Adrenal gland (tissue), 12 donors: Measurements from ENCODE around the gene CNTN5. TPM values are rescaled to one million over a fixed set of nuclear protein-coding genes. Genes with fewer than 3 reads are reported as not detected.

Experiments
- DNase-seq, 7 donors: peaks; one replicate each; pipeline ENCODE4 v3.0.0-alpha.2; 2019 to 2020
- H3K27ac ChIP-seq, 5 donors: fragments of 200-600 bp; sonication (generic) in 4 of 5; 1 replicate in 3 of 5; 2 replicates in 2 of 5; pipeline versions ENCODE4 v1.5.1 to v1.8.0; 2016 to 2020; ENCODE audit warnings: mild to moderate bottlenecking in 1 of 5
- H3K27me3 ChIP-seq: fragments of 200-600 bp; 2 replicates; pipeline ENCODE4 v1.8.0; 2021
- H3K36me3 ChIP-seq, 2 donors: fragments of 200-600 bp; replicated peaks in 1 of 2; 1 replicate in 1 of 2; 2 replicates in 1 of 2; pipeline versions ENCODE4 v1.5.1 to v1.8.0; 2018 to 2022
- H3K4me1 ChIP-seq, 2 donors: fragments of 200-600 bp; replicated peaks in 1 of 2; 1 replicate in 1 of 2; 2 replicates in 1 of 2; pipeline versions ENCODE4 v1.5.1 to v1.8.0; 2018 to 2021
- H3K4me3 ChIP-seq, 4 donors: fragments of 200-600 bp; sonication (generic) in 3 of 4; one replicate each; pipeline ENCODE4 v1.5.1; 2016 to 2018
- H3K9me3 ChIP-seq, 3 donors: fragments of 200-600 bp; sonication (generic) in 1 of 3; replicated peaks in 1 of 3; 1 replicate in 2 of 3; 2 replicates in 1 of 3; pipeline versions ENCODE4 v1.5.1 to v1.8.0; 2016 to 2021
- POLR2A ChIP-seq, 2 donors: fragments of 450-650 bp; IDR thresholded peaks; one replicate each; pipeline ENCODE4 v1.6.1; 2017; ENCODE audit warnings: antibody characterized with exemption in 2 of 2, mild to moderate bottlenecking in 2 of 2, moderate library complexity in 1 of 2
- WGBS, 4 donors: extraction: QIAGEN DNeasy Blood & Tissue Kit in 2 of 4; methylation state at CpG; one replicate each; pipeline versions ENCODE4 v1.1.5 to v1.1.7; 2013 to 2017; 5-methylcytosine and 5-hydroxymethylcytosine counted together
- intact Hi-C, 2 donors: fragments of 100-400 bp; cut with DNase I; formaldehyde crosslinking; loops; one replicate each; pipeline versions ENCODE4 v1.14.1 to v1.15.0; 2022 to 2023
- polyA plus RNA-seq, 3 donors: library from polyadenylated mRNA; stranded (reverse); fragments of 200-250 nt in 2 of 3; fragments of 350-450 nt in 1 of 3; fragmentation: Illumina TruSeq in 1 of 3; extraction: RNeasy Lipid Tissue Mini Kit (QIAGEN cat#74804) in 1 of 3; gene quantifications; one replicate each; pipeline ENCODE4 v1.2.3, GENCODE V29; 2013 to 2014
- total RNA-seq, 9 donors: library from RNA; depleted of rRNA in 4 of 9; stranded (reverse); fragments of >200 nt in 4 of 9; fragments of 120-200 nt in 1 of 9; fragmentation: NEBNext Ultra II Directional in 1 of 9; extraction: Animal tissue kit (Norgen Biotek cat#: 25700) in 1 of 9; gene quantifications; one replicate each; pipeline versions ENCODE4 v1.1.0 to v1.2.4, GENCODE V29; 2013 to 2023
- TF ChIP-seq, protein P1 (sequence below), 6 experiments: fragments of 450-650 bp in 4 of 6; fragments of 200-600 bp in 2 of 6; sonication (generic) in 1 of 6; IDR thresholded peaks; 1 replicate in 5 of 6; 2 replicates in 1 of 6; pipeline versions ENCODE4 v1.5.1 to v1.8.0; 2016 to 2021; ENCODE audit warnings: antibody characterized with exemption in 6 of 6, mild to moderate bottlenecking in 2 of 6, moderate library complexity in 1 of 6
- donor health status: healthy with polysubstance abuse.
- donor health status: Bipolar disorder and iron deficiency.
- donor health status: DM: yes; HTN: yes; CAD: no.
- donor health status: DM: no; HTN: no; CAD: no.
- donor health status: DM: no; HTN: no; CAD: no.
- donor health status: DM: yes; HTN: yes; CAD: no.

CNTN5 gene
- total and polyA plus RNA-seq, 12 donors = 0.07 to 107 (median 0.30) TPM; not detected in 8

- intact Hi-C loops = no loop called here
- TF ChIP-seq, protein P1, sequence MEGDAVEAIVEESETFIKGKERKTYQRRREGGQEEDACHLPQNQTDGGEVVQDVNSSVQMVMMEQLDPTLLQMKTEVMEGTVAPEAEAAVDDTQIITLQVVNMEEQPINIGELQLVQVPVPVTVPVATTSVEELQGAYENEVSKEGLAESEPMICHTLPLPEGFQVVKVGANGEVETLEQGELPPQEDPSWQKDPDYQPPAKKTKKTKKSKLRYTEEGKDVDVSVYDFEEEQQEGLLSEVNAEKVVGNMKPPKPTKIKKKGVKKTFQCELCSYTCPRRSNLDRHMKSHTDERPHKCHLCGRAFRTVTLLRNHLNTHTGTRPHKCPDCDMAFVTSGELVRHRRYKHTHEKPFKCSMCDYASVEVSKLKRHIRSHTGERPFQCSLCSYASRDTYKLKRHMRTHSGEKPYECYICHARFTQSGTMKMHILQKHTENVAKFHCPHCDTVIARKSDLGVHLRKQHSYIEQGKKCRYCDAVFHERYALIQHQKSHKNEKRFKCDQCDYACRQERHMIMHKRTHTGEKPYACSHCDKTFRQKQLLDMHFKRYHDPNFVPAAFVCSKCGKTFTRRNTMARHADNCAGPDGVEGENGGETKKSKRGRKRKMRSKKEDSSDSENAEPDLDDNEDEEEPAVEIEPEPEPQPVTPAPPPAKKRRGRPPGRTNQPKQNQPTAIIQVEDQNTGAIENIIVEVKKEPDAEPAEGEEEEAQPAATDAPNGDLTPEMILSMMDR (IDR thresholded peaks at IDR 0.05) = no peak
- TF ChIP-seq POLR2A (IDR thresholded peaks at IDR 0.05) = no peak
- Histone ChIP-seq H3K4me3 (no peak overlapping the region), H3K9me3 (no peaks in the 10 kb centered on the region), H3K27me3 (no peaks in the 10 kb centered on the region), H3K27ac (no peak overlapping the region), H3K36me3 (no peaks in the 10 kb centered on the region), H3K4me1 (no peaks in the 10 kb centered on the region)
- DNase-seq = no peak
- WGBS, 4 donors = 56 to 86% (median 74%) methylated on average over 1 of the region's 1 CpG
These were observed 932.1 kb downstream of the CNTN5 start for GRCh38 chr11:99952816-99953215.

DNA sequence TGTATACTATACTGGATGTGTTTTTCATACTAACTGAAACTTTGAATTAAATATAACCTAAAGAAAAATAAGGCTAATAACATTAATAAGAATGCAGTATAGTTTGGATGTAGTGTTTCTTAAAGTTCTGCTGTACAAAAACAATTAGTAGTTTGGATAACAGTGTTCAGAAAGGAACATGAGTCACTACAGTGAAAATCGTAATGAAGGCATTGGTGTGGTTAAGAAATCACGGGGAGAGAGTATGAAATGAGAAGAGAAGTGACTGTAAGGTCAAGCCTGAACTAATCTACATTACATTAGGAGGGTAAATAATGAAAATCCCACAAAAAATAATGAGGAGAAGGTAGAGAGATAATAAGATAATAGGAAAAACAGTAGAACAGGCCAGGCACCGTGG lies 939.8 kb downstream of the CNTN5 start:
- TF ChIP-seq, protein P1 (IDR thresholded peaks at IDR 0.05) = no peak
- no peak for TF ChIP-seq POLR2A (IDR thresholded peaks at IDR 0.05)
- Histone ChIP-seq H3K4me3 (no peak overlapping the region), H3K27ac (no peak overlapping the region), H3K9me3 (no peaks in the 10 kb centered on the region), H3K4me1 (no peaks in the 10 kb centered on the region), H3K27me3 (no peaks in the 10 kb centered on the region), H3K36me3 (no peaks in the 10 kb centered on the region)
- DNase-seq = no peak
- intact Hi-C loops = no loop called here
- 78 to 87% (median 80%) methylated on average over 3 of the region's 3 CpGs for WGBS, 4 donors

DNA sequence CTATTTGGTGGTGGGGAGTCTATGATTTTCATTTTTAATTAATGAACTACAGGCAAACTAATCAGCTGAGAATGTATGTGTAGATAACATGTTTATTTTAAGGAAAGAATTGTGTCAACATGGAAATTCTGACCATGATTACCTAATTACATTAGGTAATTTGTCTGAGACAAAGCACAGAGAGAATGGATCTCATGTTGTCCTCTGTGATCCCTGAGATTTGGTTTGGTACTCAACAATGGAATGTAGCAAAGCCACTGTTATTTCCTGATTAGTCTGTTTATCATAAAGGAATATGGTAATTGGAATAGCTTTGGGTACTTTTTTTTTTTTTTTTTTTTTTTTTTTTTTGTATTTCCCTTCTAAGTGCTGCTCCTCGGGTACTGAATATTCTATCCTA lies 947.6 kb downstream of the CNTN5 start:
- Histone ChIP-seq H3K27me3 (no peaks in the 10 kb centered on the region), H3K4me3 (no peak overlapping the region), H3K9me3 (no peaks in the 10 kb centered on the region), H3K27ac (no peak overlapping the region), H3K4me1 (no peaks in the 10 kb centered on the region), H3K36me3 (no peaks in the 10 kb centered on the region)
- no peak for DNase-seq
- WGBS, 4 donors = 67 to 78% (median 71%) methylated on average over 1 of the region's 1 CpG
- intact Hi-C loops = no loop called here
- TF ChIP-seq, protein P1 (IDR thresholded peaks at IDR 0.05) = no peak
- no peak for TF ChIP-seq POLR2A (IDR thresholded peaks at IDR 0.05)

DNA sequence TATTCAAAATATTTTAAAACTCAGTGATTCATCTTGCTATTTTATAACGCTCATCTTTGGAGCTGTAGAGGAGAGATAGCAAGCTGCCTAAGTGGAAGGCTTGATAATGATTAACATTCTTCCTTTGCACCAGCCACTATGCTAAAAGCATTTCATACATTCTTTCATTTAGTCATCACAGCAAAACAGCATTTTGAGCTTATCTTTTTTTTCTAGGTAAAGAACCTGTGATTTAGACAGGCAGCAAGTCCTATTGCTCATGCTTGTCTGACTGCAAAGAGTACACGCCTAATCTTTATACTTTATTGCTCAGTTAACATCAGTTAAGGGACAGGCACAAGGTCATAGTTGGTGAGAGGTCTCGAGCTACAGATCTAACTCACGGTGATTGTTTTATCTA lies 953.2 kb downstream of the CNTN5 start:
- Histone ChIP-seq H3K27me3 (no peaks in the 10 kb centered on the region), H3K36me3 (no peaks in the 10 kb centered on the region), H3K9me3 (no peaks in the 10 kb centered on the region), H3K27ac (no peak overlapping the region), H3K4me3 (no peak overlapping the region), H3K4me1 (no peaks in the 10 kb centered on the region)
- WGBS, 4 donors = 58 to 66% (median 59%) methylated on average over 4 of the region's 4 CpGs
- intact Hi-C loops = no loop called here
- TF ChIP-seq POLR2A (IDR thresholded peaks at IDR 0.05) = no peak
- TF ChIP-seq, protein P1 (IDR thresholded peaks at IDR 0.05) = no peak
- DNase-seq = no peak
